Left lobe of liver (tissue), 2 donors: Measurements from ENCODE around the gene HOXD9. TPM values are rescaled to one million over a fixed set of nuclear protein-coding genes. Genes with fewer than 3 reads are reported as not detected.

Experiments
- ATAC-seq: fragments of 200-7000 bp; cut with Tn5 transposase; one replicate; pipeline ENCODE4 v1.9.1; 2020; ENCODE audit warnings: mild to moderate bottlenecking, moderate library complexity
- DNase-seq: peaks from one replicate; pipeline ENCODE4 v3.0.0-alpha.2; 2020; ENCODE audit warnings: low spot score
- total RNA-seq: library from RNA; stranded (reverse); gene quantifications from one replicate; pipeline ENCODE4 v1.2.1, GENCODE V29; 2021
- donor health status: DM: no; HTN: no; CAD: no; lungs with moderate emphysema.
- donor health status: DM: no; HTN: yes; CAD: no.

The HOXD9 gene
- total RNA-seq, 1 donor from 2014 or later = not detected

DNA sequence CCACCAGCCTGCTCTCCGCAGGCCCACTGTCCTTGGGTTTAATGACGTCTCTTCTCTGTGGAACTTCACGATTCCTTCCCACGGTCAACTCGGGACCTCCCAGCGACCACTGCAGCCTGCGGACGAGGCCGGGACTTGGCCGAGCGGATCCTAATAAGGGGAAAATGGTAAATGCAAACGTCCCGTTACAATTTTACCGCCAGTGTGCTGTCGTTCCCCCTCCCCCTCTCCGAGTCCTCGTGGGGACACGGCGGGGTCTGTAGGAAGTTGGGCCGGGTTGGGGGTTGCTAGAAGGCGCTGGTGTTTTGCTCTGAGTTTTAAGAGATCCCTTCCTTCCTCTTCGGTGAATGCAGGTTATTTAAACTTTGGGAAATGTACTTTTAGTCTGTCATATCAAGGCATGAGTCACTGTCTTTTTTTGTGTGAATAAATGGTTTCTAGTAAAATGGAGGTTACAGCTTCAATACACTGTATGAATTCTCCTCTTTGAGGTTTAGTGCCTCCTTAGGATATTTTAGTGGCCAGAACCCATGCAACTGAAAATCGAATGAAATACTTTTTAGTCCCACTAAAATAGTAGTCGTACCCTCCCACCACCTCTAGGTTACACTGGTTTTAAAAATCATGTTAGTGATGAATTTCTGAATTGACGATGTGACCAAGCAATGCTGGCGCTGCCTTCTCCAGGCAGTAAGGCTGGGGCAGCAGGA, 13.2 kb upstream of the HOXD9 start:
- DNase-seq = no peak
- ATAC-seq = no peak

- ATAC-seq (no peak), DNase-seq (no peak)
These were observed 12.6 kb upstream of the HOXD9 start for GRCh38 chr2:176109946-176110345.

- no peak for DNase-seq
These were observed 11.9 kb upstream of the HOXD9 start for GRCh38 chr2:176110415-176111308.

DNA sequence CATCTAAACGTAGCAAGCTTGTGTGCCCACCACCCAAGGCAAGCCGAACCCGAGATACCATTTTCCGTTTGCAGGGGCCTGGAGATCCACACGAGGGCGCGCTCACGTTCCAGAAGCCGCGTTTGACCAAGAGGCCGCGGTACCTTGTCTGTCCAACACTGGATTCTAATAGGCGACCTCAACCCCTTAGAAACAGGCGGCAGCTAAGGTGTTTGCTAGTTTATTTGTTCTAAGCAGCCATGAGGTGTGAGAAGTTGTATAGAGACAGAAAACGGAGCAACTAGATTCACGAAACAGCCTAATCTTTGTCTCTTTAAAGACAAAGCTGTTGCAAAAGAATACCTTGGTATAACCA, 11.2 kb upstream of the HOXD9 start:
- ATAC-seq = peak; percentile 60
- DNase-seq = no peak

More at GRCh38 chr2:176110415-176111308, 11.9 kb upstream of the HOXD9 start:
- no peak for ATAC-seq

DNA sequence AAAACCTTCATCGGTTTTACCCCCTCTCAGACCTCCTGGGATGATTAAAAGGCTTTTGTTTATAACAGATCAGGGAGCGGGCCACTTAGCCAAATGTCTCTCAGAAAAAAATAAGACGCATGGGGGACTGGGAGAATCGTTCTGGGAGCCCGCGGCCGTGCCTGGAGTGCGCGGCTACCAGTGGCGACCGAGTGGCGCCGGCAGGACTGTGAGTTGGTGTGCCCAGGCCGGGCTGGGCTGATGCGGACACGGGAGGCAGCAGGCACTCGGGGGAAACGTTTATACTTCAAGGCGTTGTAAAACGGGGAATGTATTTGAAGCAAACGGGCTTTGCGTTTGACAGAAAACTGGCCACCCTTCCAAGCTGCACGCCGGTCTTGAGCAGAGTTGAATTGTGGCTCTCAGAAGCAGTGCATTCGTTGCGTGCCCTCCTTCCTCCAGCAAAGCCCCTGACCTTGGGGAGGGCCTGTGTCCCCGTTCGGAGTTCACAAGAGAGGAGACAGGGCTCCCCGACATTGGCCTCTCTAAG, 10.6 kb upstream of the HOXD9 start:
- DNase-seq (no peak), ATAC-seq (no peak)

- DNase-seq = no peak
- ATAC-seq = no peak
These were observed 9.9 kb upstream of the HOXD9 start for GRCh38 chr2:176112375-176113302.

DNA sequence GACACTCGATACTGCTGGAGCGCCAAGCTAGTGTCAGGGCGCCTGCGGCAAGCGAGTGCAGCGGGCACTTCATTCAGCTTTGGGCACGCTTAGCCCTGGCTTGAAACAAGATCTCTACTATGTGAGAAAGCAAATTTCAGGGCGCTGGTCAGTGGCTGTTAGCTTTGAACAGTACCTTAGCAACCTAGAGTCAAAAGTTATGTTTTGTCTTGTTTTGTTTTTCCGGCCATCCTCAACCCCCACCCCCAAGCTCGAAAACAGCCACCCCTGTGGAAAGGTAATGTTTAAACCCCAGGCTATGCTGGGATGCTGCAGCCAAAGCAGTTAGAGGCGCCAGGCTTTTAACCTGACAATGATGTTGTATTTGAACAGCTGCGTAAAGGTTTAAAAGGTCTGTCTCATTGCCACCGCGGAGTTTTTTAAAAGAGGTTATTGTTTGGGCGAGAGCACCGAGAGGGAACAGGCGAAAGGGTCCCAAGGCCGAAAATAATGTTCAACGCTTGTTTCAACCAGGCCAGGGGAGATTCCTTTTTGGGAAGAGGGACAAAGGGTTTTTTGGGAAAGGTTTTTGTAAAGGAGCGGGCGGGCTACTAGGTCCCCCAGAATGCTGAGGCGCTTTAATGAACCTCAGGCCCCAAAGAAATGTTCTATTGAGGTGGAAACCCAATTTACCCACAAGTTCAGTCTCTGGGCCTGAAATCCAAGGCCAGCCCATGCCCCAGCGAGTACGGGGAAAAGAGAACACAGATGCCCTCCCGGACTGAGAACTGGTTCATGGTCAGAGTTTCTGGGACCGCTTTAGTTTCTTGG, 8.2 kb upstream of the HOXD9 start:
- no peak for DNase-seq
- ATAC-seq = no peak

- no peak for DNase-seq
- no peak for ATAC-seq
These were observed 7.4 kb upstream of the HOXD9 start for GRCh38 chr2:176114930-176115625.

DNA sequence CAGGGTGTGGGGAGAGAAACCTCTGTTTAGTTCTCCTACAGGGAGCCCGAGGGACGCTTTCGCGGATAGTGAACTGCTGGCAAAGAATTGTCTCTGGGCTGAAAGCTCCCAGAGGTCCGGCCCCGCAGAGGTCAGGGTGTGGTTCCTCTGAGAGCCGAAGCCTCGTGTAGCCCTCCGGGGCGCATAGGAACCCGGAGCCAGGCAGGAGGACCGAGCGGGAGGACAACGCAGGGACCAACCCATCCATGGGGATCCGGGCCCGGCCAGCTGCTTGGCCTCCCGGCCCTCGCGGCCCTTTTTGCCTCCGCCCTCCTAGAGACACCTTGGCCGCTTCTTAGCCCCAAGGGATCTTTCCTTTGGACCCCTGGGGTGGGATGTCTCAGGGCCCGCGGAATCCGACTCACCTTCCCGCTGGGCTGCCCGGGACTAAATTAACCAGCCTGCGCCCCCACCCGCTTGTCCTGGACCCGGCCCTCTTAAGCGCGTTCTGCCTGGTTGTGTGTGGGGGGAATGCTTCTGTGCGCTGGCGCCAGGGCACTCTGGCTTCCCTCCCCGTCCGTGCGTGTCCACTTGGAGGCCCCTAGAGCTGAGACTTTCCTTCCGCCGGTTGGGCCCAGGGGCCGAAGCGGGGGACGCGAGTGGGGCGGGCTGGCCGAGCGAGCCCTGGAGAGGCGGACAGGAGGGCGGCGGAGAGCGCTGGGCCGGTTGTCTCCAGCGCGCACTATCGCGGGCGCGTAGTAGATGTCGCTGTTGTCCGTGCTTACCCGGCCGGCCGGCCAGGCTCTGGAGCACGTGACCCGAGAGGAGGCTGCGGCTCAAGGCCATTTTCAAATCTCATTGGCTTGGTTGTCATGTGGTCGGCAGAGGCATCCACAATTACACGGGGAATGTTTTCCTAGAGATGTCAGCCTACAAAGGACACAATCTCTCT, 6.4 kb upstream of the HOXD9 start, which contains the start of gene HOXD10:
TSS of gene HOXD10 (plus strand) at position 896 of the 931 bp plus-strand sequence. CDS start 56 bp downstream, outside the sequence.
- ATAC-seq = peak; percentile 24

DNA sequence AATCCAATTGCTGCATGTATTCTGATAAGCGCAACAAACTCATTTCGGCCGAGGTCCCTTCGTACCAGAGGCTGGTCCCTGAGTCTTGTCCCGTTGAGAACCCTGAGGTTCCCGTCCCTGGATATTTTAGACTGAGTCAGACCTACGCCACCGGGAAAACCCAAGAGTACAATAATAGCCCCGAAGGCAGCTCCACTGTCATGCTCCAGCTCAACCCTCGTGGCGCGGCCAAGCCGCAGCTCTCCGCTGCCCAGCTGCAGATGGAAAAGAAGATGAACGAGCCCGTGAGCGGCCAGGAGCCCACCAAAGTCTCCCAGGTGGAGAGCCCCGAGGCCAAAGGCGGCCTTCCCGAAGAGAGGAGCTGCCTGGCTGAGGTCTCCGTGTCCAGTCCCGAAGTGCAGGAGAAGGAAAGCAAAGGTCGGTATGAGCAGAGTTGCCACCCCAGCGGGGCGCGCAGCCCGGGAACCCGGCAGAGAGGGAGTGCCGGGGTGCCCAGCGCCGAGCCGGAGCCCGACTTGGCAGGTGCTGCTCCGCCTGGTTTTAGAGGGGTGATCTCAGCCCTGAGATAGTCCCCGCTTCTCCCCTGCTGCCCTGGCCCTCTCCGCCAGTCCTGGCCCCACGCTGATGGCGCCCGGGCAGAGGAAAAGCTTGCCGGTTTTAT, 5.2 kb upstream of the HOXD9 start:
- ATAC-seq = no peak
- no peak for DNase-seq

More for the DNA sequence above, 6.4 kb upstream of the HOXD9 start, which contains the start of gene HOXD10:
- DNase-seq = no peak

- no peak for DNase-seq
- no peak for ATAC-seq
These were observed 4.6 kb upstream of the HOXD9 start for GRCh38 chr2:176117823-176118371.

GRCh38 chr2:176118601-176119339, 3.7 kb upstream of the HOXD9 start:
- DNase-seq (no peak), ATAC-seq (no peak)

DNA sequence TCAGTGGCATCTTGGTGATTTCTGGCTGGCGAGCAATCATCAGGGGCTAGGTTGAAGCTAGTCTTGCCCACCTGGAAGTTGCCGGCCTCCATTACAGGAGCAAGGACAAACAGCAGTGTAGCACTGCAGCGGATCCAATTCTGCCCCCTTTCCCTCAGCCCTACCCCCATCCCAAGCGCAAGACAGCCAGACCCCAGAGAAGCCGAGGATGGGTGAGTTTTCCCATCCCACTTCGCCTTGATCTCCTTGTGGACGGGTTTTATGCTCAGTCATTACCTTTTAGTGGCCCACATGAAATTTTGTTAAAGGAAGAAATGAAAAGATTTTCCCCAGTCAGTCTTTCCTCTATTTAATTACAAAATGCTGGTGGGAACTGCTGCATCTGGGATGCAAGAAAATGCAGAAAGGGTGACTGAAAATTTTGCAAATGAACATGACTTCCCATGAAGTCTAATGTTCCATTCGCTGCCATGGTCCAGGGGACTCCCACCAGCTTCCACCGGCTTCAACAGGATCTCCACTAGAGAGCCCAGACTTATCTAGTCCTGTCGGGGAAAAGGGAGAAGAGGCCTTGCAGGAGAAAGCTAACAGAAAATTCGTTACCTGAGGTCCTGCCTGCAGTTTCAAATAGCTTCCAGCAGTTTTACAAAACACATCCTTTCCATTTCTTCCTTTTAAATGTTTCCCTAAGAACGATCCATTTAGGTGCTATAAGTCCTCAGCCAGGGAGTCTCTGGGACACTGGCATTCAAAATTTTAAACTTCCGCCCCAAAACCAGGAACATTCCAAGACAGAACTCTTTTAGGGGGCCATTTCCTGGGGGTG, 1.9 kb upstream of the HOXD9 start:
- no peak for ATAC-seq

DNA sequence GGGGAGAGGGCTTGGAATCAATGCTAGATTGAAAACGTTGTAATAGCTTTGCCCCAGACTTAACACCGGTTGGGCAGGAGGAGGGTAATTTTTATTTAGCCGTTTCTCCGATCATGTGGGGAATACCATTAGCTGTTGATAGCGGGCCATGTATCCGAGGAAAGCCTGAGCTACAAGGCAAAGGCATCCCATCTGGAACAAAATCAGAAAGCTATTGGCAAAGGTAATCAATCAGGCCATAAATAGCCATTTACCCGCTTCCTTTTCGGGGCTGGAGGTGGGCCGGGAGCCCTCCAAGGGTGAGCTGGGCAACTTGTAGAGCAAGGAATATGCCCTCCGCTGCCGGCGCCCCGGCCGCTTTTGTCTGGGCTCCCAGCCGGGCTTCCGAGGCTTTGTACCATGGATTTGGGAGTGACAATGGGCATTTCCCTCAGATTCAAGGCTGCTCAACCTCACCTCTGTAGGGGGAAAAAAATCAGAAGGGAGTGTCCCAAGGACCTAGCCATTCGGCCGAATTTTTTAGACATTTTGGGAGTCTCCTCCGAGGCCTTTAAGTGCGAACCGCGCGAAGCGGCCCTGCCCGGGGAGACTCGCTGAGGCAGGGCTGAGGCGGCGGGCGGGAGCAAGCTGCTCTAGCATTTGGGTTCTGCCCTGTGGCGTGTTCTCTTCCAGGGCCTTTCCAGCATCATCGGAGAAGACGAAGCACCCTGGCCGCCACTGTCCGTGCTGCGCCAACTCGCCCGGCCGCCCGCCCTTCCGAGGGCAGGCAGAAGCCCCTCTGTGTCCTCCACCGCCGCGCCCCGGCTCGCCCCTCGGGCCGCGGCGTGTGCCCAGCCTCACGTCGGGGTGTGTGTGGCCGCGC, 1.1 kb upstream of the HOXD9 start:
- ATAC-seq = no peak
- DNase-seq = no peak

More for the DNA sequence above, 1.9 kb upstream of the HOXD9 start:
- DNase-seq = no peak
